BJ (cell line): ENCODE results near the gene CXCL5. TPM values are rescaled to one million over a fixed set of nuclear protein-coding genes. Genes with fewer than 3 reads are reported as not detected.

Experiments used
- CTCF ChIA-PET: fragments of 350-600 bp; formaldehyde crosslinking; extraction: SDS; loops from one replicate; lab custom pipeline; 2021; ENCODE audit warnings: antibody characterized with exemption, inconsistent platforms; lab: Yijun Ruan, JAX
- POLR2A ChIA-PET: fragments of 300-600 bp; sonication (Branson Sonifier 250); formaldehyde crosslinking; extraction: SDS; loops from one replicate; lab custom pipeline; 2021; ENCODE audit warnings: antibody characterized with exemption; lab: Charles Lee
- DNase-seq: peaks from one replicate; pipeline ENCODE4 v3.0.0-alpha.2; 2011; ENCODE audit warnings: low read depth
- H3K27me3 ChIP-seq: 2 replicates; pipeline ENCODE4 v1.6.0; 2011; ENCODE audit warnings: low read length; ENCODE audit not compliant: control insufficient read depth, insufficient read depth
- H3K36me3 ChIP-seq: 2 replicates; pipeline ENCODE4 v1.5.1; 2011; ENCODE audit warnings: low read length; ENCODE audit not compliant: control insufficient read depth, insufficient read depth
- H3K4me3 ChIP-seq: 2 replicates; pipeline ENCODE4 v1.5.1; 2011; ENCODE audit warnings: low read depth, mild to moderate bottlenecking, control low read depth, low read length
- polyA plus RNA-seq: library from polyadenylated mRNA; depleted of rRNA; stranded (reverse); fragments of >200 nt; gene quantifications from 2 replicates; pipeline ENCODE4 v1.2.3, GENCODE V29; 2011
- TF ChIP-seq, protein P1 (sequence below): IDR thresholded peaks from 2 replicates; pipeline ENCODE4 v1.5.1; 2011; ENCODE audit warnings: low read depth, mild to moderate bottlenecking, control low read depth, inconsistent platforms, low read length, moderate library complexity; ENCODE audit not compliant: insufficient read depth

The CXCL5 gene
- polyA plus RNA-seq, 1 experiment: 0.18 TPM

DNA sequence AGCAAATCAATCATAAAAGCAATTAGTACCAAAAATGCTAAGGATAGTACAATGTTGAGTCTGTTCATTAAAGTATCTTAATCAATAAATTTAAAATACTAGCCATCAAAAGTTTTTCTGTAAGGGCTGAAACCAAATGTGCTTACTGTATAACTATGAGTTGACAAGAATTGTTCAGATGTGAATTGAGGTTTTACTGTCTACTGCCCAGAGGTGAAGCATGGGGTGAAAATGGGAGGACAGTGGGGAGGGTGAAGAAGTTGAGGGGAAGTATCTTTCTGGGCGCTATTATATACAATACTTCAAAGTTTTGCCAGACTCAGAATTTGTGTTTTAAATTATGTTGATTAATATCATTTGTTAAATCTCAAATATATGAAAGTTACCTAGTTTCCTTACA, 6.4 kb downstream of the CXCL5 start:
- TF ChIP-seq, protein P1, sequence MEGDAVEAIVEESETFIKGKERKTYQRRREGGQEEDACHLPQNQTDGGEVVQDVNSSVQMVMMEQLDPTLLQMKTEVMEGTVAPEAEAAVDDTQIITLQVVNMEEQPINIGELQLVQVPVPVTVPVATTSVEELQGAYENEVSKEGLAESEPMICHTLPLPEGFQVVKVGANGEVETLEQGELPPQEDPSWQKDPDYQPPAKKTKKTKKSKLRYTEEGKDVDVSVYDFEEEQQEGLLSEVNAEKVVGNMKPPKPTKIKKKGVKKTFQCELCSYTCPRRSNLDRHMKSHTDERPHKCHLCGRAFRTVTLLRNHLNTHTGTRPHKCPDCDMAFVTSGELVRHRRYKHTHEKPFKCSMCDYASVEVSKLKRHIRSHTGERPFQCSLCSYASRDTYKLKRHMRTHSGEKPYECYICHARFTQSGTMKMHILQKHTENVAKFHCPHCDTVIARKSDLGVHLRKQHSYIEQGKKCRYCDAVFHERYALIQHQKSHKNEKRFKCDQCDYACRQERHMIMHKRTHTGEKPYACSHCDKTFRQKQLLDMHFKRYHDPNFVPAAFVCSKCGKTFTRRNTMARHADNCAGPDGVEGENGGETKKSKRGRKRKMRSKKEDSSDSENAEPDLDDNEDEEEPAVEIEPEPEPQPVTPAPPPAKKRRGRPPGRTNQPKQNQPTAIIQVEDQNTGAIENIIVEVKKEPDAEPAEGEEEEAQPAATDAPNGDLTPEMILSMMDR: no peak
- H3K27me3 ChIP-seq: no peaks in the 10 kb centered on the region; the same call in 1 of the 2 replicates
- ChIA-PET CTCF (interaction anchor here (1.6 kb wide), 1 partner anchor 9 kb away, joined by 4 read pairs; the partner anchor contains the start of gene PF4), POLR2A (no interaction called here)
- no peak for DNase-seq
- H3K36me3 ChIP-seq: no peaks in the 10 kb centered on the region
- H3K4me3 ChIP-seq: no peak overlapping the region

DNA sequence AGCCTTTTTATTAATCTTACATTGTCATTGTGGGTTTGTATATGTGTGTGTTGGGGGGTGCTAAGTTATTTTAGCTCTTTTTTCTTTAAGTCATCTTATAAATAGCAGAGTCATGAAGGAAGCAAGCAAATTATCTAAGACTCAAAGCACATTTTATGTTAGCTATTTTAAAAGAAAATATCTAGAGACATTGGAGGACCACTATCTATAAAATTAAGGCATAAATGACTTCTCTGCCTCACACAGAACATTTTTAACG, 6.8 kb downstream of the CXCL5 start:
- TF ChIP-seq, protein P1: no peak
- ChIA-PET POLR2A (no interaction called here), CTCF (interaction anchor here (1.6 kb wide), 1 partner anchor 9 kb away, joined by 4 read pairs; the partner anchor contains the start of gene PF4)
- DNase-seq: no peak
- Histone ChIP-seq H3K4me3 (no peak overlapping the region), H3K27me3 (no peaks in the 10 kb centered on the region; the same call in 1 of the 2 replicates), H3K36me3 (no peaks in the 10 kb centered on the region)

DNA sequence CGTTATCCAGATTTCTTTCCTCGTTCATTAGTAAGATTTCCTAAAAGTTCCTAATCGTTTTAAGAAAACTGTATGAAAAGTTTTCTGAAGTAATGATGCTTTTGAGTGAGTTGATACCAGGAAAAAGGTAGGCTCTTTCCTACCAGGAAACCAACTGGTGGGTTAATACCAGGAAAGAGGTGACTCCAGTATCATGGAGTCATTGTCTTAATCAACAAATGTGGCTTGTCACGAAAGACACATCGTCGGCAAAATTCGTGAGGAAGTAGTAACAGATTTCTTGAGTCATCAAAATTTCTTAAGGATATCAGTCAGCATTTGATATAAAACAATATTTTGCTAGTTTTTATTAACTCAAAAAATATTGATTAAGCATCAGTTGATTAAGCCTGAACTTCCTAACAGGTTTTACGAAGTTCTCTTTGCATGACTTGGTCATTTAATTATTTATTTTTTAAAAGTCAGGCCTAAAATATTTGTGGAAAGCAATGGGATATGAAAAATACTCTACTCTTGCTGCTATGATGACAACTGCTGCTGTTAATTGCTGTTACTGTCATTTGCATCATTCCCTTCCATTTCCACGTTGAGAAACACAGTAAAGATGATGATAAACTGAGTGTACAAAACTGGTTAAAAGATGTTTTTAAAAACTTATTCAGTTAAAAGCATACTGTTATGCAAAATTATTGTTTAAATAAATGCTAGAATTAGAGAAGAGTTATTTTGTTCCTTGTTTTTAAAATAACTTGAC, 7.3 kb downstream of the CXCL5 start:
- TF ChIP-seq, protein P1: no peak
- H3K4me3 ChIP-seq: no peak overlapping the region
- H3K27me3 ChIP-seq: no peaks in the 10 kb centered on the region; the same call in 1 of the 2 replicates
- POLR2A ChIA-PET: no interaction called here
- DNase-seq: no peak
- CTCF ChIA-PET: interaction anchor here (0.5 to 1.6 kb wide), 2 partner anchors 9 to 136 kb away, joined by 3 to 4 read pairs; partner anchors contain the start of gene PF4
- H3K36me3 ChIP-seq: no peaks in the 10 kb centered on the region

DNA sequence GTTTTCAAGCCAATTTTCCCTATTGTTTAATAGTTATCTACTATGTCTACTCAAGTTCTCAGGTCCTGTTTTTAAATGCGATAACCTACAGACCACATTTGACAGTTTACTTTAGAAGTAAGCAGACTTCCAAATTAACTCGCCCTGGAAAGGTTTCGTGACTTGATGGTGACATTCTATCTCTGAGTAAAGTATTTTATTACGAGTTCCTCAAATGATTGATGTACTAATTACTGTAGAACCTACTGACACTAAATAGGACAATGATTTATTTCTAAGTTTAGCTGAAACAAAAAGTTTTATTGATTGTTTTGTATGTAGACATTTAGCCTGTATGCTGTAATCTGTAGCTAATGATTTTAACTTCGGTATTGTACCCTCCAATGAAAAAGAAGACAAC, 8.5 kb downstream of the CXCL5 start:
- ChIA-PET CTCF (no interaction called here), POLR2A (no interaction called here)
- Histone ChIP-seq H3K27me3 (no peaks in the 10 kb centered on the region; the same call in 1 of the 2 replicates), H3K4me3 (no peak overlapping the region), H3K36me3 (no peaks in the 10 kb centered on the region)
- DNase-seq: no peak
- TF ChIP-seq, protein P1: no peak

DNA sequence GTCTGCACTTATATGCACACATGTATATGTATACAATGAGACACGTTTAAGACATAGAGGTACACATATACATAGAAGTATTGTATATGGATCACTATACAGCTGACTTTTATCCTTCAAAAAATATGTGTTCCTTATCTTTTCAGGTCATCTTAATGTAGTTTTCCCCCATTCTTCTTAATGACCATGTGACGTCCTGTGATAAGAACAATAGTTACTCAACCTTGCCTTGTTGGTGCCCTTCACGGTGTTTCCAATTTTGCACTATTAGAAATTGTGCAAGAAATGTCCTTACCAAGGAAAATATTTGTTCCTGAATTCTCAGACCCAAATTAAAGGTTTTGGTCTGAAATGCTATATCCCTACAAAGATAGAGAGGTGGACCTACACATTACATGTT, 9.4 kb downstream of the CXCL5 start:
- H3K27me3 ChIP-seq: no peaks in the 10 kb centered on the region; the same call in 1 of the 2 replicates
- TF ChIP-seq, protein P1: no peak
- H3K36me3 ChIP-seq: no peaks in the 10 kb centered on the region
- POLR2A ChIA-PET: no interaction called here
- CTCF ChIA-PET: no interaction called here
- no peak for DNase-seq
- no peak overlapping the region for H3K4me3 ChIP-seq
